IPS DF 4.7 (cell line): ENCODE results near the gene TDRD3.

ENCODE experiments used
- DNase-seq: peaks from one replicate; pipeline ENCODE4 v3.0.0-alpha.2; 2013; ENCODE audit warnings: low spot score; ENCODE audit errors: extremely low read depth

Gene TDRD3

DNA sequence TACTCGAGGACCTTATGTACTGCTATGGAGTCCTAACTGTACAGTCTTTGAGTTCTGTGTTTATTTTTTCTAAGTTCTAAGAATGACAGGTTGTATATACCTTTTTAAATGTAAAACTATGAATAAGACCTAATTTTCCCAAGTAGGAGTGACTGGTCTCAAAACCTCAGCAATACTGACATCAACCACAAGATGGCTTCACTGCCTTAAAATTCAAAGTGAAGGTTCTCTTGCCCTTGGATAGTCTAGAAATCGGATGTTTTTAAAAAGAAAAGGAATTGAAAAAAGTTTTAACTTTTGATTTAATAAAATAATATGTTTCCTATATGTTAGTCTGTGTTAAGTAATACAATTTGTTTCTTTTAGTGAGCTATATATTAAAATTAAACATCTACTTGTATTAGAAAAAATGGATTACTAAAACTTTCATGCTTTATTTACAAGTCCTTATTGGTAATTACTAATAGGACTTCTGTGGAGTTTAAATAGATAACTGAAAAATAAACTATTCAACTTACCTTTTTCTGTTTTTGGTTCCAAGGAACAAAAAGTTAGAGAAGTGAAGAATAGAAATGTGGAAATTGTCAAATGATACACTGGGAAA is 52.0 kb downstream of the TDRD3 start:
- no peak for DNase-seq

DNA sequence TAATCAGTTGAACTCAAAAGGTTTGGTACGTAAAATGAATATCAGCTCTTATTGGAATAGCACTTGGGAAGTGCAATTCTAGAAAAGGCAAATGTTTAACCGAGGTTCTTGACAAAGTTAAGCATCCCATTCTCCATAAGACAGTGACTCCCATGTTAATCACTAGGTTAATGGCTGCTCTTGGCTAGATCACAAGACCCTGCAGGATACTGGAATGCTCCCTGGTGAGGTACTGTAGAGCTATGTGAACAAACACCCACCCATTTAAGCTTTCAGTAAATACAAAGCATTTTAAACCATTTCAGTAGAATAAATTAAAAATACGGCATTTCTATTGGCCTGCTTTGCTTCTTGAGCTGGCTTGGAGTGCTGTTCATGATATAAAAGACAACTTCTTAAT is 56.5 kb downstream of the TDRD3 start:
- DNase-seq: no peak

DNA sequence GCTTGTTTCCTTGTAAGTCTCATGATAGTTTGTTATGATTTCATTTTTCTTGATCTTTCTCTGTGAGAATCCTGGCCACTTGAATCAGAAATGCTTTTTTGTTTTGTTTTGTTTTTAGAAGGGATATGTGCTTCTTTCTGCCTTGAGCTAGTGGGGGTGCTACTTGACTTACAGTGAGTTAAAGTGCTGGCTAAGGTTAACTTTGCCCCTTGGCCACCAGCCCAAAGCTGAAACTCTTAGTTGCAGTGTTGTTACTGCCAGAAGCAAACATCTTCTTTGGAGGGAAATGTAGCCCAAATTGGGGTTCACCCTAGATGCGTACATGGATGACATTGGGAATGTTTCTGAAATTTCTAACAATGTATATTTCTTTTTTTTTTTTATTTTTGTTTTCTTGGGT is 57.4 kb downstream of the TDRD3 start:
- no peak for DNase-seq

DNA sequence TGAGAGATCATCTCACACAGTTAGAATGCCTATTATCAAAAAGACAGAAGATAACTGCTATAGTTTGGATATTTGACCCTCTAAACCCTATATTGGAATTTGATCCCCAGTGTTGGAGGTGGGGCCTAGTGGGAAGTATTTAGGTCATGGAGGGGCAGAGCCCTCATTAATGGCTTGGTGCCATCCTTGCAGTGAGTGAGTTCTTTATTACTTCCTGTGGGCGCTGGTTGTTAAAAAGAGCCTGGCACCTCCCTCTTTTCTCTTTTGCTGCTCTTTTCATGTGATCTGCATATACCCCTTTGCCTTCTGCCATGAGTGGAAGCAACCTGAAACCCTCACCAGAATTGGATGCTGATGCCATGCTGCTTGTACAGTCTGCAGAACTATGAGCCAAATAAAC is 66.8 kb downstream of the TDRD3 start:
- DNase-seq: no peak

DNA sequence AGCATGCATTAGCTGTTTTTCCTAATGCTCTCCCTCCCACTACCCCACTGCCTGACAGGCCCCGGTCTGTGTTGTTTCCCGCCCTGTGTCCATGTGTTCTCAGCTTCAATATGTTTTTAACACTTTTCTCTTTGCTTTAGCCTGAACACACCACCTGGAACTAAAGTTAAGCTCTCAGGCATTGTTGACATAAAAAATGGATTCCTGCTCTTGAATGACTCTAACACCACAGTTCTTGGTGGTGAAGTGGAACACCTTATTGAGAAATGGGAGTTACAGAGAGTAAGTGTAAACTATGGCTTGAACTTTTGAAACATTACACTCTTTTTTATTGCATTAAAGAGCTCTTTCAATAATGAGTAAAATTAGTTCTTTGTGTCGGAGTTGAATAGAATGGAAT is 70.1 kb downstream of the TDRD3 start:
- DNase-seq: no peak

DNA sequence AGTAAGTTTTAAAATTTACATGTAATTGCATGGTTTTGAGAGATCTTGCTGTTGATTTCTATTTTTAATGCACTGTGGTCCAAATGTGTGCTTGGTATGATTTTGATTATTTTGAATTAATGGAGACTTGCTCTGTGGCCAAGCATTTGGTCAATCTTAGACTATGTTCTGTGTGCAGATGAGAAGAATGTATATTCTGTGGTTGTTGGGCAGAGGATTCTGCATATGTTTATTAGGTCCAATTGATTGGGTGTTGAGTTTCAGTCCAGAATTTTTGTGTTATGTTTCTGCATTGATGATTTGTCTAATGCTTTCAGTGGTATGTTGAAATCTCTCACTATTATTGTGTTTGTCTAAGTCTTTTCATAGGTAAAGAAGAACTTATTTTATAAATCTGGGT is 82.3 kb downstream of the TDRD3 start:
- DNase-seq: no peak

DNA sequence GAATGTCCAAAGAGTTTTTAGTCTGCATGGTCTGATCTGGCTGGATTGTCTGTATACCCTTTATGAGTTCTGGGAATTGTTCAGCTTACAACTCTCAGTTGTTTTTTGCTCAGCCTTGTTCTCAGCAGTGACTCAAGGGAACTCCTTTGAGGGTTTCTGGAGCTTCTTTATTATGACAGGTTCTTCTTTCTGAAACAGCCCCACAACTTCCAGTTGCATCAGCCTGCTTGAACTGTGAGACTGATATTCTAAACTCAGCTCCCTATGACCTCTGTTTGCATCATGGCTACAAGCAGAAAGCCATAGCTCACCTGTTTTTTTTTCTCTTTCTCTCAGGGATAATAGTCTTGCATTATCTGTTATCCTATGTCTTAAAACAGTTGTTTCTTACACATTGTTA is 85.0 kb downstream of the TDRD3 start:
- no peak for DNase-seq

DNA sequence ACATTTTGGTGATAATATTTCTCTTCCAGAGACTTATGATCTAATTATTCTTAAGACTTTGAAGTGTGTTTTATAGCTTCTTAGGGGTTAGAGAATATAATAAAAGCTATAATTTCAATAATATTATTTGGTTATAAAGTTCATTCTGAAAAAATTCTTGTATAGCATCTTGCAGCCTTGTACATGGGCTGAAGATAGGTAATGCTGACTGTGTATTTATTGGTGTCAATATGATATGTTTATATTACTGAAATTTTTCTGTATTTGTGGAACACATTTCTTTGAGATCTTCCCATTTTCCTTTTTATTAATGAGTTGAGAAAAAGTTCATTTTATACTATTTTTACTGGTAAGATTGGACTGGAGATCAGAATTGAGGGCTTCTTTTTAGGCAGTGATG is 87.8 kb downstream of the TDRD3 start:
- no peak for DNase-seq

DNA sequence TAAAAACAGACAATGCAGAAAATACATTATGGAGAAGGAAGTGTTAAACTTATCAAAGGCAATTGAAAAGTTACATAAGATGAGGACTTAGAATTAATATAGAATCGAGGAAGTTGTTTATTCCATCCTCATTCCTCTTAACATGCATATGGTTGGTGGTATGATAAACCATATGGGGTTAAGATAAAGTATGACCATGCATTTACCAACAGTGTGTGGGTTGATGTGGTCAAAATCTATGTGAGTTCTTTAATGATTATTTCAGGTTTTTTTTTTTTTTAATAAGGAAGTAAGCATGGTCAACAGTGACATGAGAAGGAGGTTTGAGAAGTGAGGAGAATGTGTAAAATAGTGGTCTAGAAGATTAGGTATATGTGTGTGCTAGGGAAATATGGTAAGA is 94.5 kb downstream of the TDRD3 start:
- DNase-seq: no peak

DNA sequence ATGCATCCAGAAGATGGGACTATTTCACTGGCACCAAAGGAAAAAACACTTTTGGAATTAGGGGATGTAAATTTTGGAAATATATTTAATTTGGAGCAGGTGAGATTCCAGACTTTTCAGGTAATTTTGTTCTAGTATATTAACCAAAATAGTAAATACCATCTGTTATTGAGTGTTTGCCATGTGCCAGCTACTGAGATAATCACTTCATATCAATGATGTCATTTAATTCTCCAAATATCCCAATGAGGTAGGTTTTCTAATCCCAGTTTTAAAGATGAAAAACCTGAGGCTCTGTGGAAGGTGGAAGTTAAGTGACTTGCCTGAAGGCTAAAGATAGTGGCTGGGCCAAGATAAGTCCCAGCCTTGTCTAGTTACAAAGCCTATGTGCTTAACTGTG is 95.2 kb downstream of the TDRD3 start:
- no peak for DNase-seq

DNA sequence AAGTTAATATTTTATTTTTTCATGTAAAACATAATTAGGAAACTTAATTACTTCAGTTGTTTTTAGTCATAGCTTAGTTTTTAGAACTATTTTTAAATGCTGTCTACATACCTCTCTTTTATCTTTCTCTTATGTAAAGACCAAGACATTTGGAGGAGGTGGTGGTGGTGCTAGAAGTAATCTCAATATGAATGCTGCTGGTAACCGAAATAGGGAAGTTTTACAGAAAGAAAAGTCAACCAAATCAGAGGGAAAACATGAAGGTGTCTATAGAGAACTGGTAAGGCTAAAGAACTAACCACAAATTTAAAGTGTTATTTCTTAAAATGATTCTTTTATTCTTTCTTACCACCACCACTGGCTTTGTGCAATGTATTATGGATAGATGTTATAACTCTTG is 97.3 kb downstream of the TDRD3 start:
- DNase-seq: no peak

DNA sequence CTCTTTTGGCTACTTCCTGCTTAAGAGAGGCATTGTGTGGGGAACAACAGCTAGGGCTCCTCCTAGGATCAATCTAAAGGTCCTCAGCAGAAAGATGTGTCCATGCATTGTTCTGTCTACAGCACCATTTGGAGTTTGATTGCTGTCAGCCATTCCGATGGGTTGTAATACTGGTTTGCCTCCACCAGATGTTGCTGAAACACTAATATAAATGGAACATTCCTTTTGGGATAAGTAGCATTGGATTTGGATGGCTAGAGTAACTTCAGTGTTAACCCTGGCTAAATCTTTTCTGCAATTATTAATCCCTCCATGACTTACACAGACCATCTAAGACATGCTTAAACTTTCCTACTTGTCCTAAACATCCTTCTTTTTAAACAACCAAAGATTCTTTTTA is 104.2 kb downstream of the TDRD3 start:
- DNase-seq: no peak

DNA sequence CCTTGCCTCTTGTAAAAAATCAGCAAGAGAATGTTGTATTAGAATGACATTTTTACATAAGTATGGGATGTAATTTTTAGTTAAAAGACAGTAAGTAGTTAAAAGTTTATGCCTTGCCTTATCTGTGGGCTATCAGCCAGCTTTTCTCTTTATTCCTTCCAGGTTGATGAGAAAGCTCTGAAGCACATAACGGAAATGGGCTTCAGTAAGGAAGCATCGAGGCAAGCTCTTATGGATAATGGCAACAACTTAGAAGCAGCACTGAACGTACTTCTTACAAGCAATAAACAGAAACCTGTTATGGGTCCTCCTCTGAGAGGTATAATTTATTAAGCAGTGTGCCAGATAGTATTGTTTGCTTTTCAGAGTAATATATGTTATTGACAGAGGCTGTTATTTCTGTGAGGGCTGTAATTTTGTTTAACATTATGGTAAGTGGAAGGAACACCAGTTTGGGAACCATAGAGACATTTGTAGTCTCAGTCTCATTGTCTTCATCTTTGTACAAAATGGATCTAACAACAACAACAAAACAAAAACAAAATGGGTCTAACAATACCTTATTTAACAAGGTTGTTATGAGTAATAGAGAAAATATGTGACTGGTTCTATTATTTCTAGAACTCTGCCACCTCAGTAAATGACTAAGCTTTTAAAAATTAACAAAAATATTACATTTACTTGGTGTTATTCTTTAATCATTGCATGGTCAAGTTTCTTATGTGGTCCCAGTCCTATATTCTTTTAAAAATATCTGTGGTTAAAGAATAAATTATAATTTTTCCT is 112.8 kb downstream of the TDRD3 start:
- DNase-seq: no peak

DNA sequence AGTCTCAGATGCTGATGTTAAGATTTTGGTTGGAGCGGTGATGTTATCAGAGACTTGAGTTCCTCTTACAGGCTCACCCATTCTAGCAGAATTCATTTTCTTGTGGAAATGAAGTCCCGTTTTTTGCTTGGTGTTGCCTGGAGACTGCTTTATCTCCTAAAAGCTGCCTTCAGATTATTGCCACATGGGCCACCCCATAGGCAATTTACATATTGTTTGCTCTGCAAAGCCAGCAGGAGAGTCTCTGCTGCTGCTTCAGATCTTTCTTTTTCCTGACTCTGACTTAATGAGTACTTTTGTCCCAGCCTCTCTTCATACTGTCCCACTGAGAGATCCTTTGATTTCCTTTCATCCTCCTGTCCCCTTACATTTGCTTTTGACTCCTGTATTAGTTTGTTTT is 114.6 kb downstream of the TDRD3 start:
- DNase-seq: no peak

DNA sequence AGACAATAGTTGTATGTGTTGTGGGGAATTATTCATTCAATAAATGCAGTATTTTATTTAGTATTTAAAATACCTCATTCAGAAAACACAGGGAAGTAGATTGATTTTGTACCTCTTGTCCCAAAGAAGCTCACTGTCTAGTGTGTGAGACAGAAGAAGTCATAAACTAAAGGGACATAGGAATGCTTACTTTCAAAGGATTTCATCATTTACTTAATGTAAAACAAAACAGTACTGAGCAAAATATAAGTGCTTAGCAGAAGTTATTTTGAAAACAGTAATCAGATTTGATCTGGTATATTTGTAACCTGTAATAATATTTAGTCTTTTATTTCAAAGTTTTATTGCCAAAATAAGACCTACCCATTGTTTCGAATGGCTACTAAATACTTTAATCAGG is 117.9 kb downstream of the TDRD3 start:
- DNase-seq: no peak

DNA sequence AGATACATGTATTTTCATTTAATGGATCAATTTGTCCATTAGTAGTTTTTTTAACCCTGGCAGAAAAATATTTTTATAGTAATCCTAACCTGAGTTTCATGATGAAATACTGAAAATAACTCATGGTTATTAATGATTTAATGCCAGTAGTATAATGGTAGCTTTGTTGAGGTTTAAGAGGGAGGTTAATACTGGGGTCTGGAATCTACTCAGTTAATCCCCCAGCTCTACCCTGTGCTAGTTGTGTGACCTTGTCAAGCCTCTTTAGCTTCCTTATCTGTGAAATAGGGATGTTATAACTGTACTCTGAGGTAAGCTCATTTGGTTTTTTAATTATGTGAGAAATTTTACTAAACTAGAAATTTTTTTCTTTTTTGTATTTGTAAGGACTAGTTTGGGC is 122.5 kb downstream of the TDRD3 start:
- DNase-seq: no peak

DNA sequence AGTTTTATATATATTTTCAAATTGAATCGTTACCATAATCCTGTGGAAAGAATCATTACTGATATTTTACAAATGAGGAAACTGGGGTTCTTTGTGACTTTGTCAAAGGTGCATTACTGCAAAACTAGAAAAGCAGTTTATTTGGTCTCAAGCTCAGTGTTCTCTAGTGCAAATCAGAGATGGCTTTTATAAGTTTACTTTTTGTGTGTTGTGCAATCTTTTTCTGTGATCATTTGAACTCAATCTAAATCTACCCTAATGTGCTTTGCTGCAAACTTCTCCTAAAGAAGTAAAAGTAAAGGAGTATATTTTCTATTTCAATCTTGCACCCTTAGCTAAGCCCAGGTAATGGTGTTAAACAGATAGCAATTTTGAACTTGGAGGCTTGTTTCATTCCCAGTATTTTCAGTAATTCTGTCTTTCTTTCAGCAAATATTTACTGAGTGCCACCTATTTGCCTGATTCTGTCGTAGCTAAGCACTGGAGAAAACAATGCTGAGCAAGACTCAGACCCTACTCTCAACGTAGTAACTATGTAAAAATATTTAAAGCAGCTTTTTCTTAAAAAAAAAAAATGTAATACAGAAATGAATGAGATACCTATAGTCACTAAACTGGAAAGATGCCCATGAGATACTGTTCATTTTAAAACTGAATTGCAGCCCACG is 124.0 kb downstream of the TDRD3 start:
- no peak for DNase-seq

DNA sequence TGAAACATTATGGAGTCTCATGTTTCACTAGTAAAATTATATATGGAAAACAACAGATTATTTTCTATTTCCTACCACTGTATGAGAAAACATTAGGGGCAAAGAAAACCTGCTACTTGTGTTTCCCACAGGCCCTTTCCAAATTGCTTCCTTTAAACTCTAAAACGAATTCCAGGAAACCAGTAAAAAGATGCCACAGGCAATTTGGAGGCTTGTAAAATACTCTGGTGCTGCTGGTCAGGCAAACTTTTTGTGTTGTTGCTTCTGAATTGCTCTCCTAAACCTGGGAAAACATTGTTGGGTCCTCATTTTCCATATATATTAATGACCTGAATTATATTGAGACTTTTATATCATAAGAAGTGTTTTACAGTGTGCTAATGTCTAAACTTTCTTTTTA is 141.5 kb downstream of the TDRD3 start:
- no peak for DNase-seq

DNA sequence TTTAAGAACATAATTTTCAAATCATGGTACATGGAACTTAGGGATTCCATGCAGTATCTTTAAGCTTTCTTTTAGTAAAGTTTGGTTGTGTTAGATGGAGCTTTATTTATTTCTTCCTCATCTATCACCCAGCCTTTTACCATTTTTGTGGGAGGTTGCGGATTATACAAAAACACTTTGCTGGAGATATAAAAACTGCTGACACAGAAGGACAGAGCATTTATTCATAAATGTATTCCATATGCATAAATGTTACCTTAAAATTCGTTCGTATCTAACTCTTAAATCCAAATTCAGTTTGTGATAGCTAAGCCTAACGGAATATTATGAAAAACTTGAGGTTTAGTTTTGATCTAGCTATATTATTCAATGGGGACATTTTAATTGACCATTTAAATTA is 143.3 kb downstream of the TDRD3 start:
- DNase-seq: no peak

DNA sequence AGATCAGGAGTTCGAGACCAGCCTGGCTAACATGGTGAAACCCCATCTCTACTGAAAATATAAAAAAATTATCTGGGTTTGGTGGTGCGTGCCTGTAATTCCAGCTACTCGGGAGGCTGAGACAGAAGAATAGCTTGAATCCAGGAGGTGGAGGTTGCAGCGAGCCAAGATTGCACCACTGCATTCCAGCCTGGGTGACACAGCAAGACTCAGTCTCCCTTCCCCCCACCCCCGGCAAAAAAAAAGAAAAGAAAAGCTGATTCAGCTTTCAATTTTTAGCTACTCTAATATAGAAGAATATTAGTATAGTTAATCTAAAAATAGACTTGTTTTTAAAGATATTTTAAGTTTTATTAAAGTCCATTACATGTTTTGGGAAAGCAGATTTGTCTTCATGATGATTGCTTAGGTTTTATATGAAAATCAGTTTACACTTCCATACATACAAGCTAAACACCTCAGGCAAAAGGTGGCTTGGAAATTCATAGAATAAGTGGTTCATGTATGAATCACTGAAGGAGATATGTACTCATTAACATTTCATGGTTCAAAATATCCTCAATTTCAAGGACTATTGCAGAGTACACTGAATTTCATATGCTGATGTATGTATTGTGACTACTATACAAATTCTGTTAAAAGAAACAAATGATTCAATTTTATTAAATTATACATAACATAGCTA is 165.2 kb downstream of the TDRD3 start:
- no peak for DNase-seq

DNA sequence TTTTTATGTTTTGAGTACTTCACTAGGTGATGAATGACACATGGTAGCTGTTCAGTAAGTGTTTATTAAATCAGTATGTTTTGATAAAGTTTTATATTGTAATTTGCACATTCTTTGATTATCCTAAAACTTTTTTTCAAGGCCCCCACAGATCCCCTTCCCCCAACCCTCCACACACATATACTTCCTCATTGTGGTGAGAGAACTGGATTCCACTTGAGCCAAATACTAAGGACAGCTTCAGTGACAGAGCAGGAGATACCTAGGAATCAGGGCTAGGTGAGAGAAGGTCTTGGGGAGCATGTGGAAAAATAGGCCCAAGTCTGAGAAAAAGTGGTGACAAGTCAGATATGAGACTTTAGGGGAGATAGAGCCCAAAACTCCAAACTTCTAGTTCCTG is 174.6 kb downstream of the TDRD3 start:
- no peak for DNase-seq
